ENCODE results near the gene RAP1A. TPM values are rescaled to one million over a fixed set of nuclear protein-coding genes. Genes with fewer than 3 reads are reported as not detected.

RAP1A gene
- polyA plus RNA-seq, 1 experiment = 20.5 TPM

GRCh38 chr1:111746614-111746999 lies 127.0 kb downstream of the RAP1A start:
- ChIA-PET CTCF (interaction anchor here (0.8 to 3.7 kb wide), 15 partner anchors 7 to 269 kb away, joined by 3 to 38 read pairs (median 4); partner anchors contain the start of gene INKA2), POLR2A (interaction anchor here (0.6 kb wide), 2 partner anchors 9 to 272 kb away, joined by 5 read pairs; partner anchors contain the start of gene DDX20)
- Histone ChIP-seq H3K27me3 (ENCODE audit: control insufficient read depth, insufficient read depth, low read length) (no peaks in the 10 kb centered on the region), H3K4me3 (ENCODE audit: low read depth, low read length) (no peak overlapping the region), H3K36me3 (ENCODE audit: control insufficient read depth, insufficient read depth, low read length) (no peaks in the 10 kb centered on the region)
- no peak for DNase-seq (ENCODE audit: low read depth)
- no peak for TF ChIP-seq CTCF (IDR thresholded peaks at IDR 0.05; ENCODE audit: insufficient read depth, low read depth, low read length)

- POLR2A ChIA-PET = interaction anchor here (0.6 kb wide), 1 partner anchor 273 kb away, joined by 5 read pairs; no protein-coding TSS in a partner anchor
Measured at GRCh38 chr1:111747282-111747734, 127.7 kb downstream of the RAP1A start.

GRCh38 chr1:111747947-111748346 lies 128.4 kb downstream of the RAP1A start:
- Histone ChIP-seq H3K36me3 (ENCODE audit: control insufficient read depth, insufficient read depth, low read length) (no peaks in the 10 kb centered on the region), H3K4me3 (ENCODE audit: low read depth, low read length) (no peak overlapping the region), H3K27me3 (ENCODE audit: control insufficient read depth, insufficient read depth, low read length) (no peaks in the 10 kb centered on the region)
- no peak for TF ChIP-seq CTCF (IDR thresholded peaks at IDR 0.05; ENCODE audit: insufficient read depth, low read depth, low read length)
- DNase-seq (ENCODE audit: low read depth) = no peak
- POLR2A ChIA-PET = no interaction called here
- CTCF ChIA-PET = interaction anchor here (0.8 to 3.7 kb wide), 15 partner anchors 8 to 271 kb away, joined by 3 to 38 read pairs (median 4); partner anchors contain the start of genes DDX20 and INKA2

More at GRCh38 chr1:111747282-111747734, 127.7 kb downstream of the RAP1A start:
- no peak for DNase-seq (ENCODE audit: low read depth)
- no peaks in the 10 kb centered on the region for H3K36me3 ChIP-seq (ENCODE audit: control insufficient read depth, insufficient read depth, low read length)
- TF ChIP-seq CTCF (IDR thresholded peaks at IDR 0.05; ENCODE audit: insufficient read depth, low read depth, low read length) = peak; percentile 61
- CTCF ChIA-PET = interaction anchor here (0.8 to 3.7 kb wide), 22 partner anchors 8 to 270 kb away, joined by 3 to 38 read pairs (median 4); partner anchors contain the start of genes DDX20 and INKA2
- H3K27me3 ChIP-seq (ENCODE audit: control insufficient read depth, insufficient read depth, low read length) = no peaks in the 10 kb centered on the region
- no peak overlapping the region for H3K4me3 ChIP-seq (ENCODE audit: low read depth, low read length)

- no peaks in the 10 kb centered on the region for H3K36me3 ChIP-seq (ENCODE audit: control insufficient read depth, insufficient read depth, low read length)
- DNase-seq (ENCODE audit: low read depth) = no peak
- no peak overlapping the region for H3K4me3 ChIP-seq (ENCODE audit: low read depth, low read length)
- no peak for TF ChIP-seq CTCF (IDR thresholded peaks at IDR 0.05; ENCODE audit: insufficient read depth, low read depth, low read length)
- ChIA-PET POLR2A (no interaction called here), CTCF (interaction anchor here (0.7 to 4.6 kb wide), 7 partner anchors 9 to 268 kb away, joined by 3 to 18 read pairs (median 3); no protein-coding TSS in a partner anchor)
- no peaks in the 10 kb centered on the region for H3K27me3 ChIP-seq (ENCODE audit: control insufficient read depth, insufficient read depth, low read length)
Measured at GRCh38 chr1:111749628-111750027, 130.0 kb downstream of the RAP1A start.

- H3K27me3 ChIP-seq (ENCODE audit: control insufficient read depth, insufficient read depth, low read length) = no peaks in the 10 kb centered on the region
- H3K36me3 ChIP-seq (ENCODE audit: control insufficient read depth, insufficient read depth, low read length) = no peaks in the 10 kb centered on the region
- no peak for TF ChIP-seq CTCF (IDR thresholded peaks at IDR 0.05; ENCODE audit: insufficient read depth, low read depth, low read length)
- DNase-seq (ENCODE audit: low read depth) = no peak
- ChIA-PET POLR2A (no interaction called here), CTCF (interaction anchor here (1.0 to 4.6 kb wide), 7 partner anchors 16 to 586 kb away, joined by 3 to 18 read pairs (median 4); no protein-coding TSS in a partner anchor)
- no peak overlapping the region for H3K4me3 ChIP-seq (ENCODE audit: low read depth, low read length)
Measured at GRCh38 chr1:111750856-111751255, 131.3 kb downstream of the RAP1A start.

Data from BJ (cell line).